NCI-H748 (cell line): ENCODE measurements around the gene GALNT15.

ENCODE experiments used
- DNase-seq: peaks from one replicate; lab custom pipeline; 2025; ENCODE audit not compliant: unreplicated experiment; lab: John Stamatoyannopoulos, UW

The GALNT15 gene

DNA sequence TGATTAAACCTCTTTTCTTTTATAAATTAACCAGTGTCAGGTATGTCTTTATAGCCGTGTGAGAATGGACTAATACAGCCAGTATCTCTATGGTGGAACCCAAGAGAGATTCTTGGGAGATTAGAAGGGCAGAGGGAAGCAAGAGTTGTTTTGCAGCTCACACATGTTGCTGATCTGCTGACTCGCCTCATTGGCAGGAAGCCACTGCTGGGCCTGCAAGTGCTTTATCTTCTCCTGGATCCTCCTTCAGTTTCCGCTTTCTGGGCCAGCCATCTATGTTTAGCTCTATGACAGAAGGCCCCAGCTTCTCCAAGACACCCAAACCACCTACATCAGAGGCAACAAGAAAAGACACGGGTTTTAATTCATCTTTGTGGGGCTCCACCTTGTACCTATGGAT, 23.4 kb upstream of the GALNT15 start:
- no peak for DNase-seq

DNA sequence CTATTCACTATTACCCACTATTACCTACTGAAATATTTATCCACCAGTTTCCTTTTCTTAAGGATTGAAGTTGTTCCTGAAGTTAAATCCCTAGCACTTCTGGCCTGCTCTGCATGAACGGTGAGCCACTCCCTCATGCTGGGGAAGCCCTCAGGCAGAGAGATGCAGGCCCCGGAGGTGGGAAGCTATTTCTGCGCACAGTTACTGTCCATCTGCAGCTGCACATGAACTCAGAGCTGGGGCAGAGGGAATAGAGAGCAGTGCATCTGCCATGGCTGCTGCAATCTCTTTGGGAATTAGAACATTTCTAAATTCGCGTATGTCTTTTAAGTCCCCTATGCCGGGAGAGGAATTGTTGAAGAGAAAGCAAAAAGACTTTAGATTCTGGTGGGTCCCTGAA, 6.3 kb upstream of the GALNT15 start:
- DNase-seq: no peak

- DNase-seq: no peak
Measured at GRCh38 chr3:16171009-16171408, 3.5 kb upstream of the GALNT15 start.

GRCh38 chr3:16171825-16172224, 2.7 kb upstream of the GALNT15 start:
- DNase-seq: no peak

GRCh38 chr3:16173283-16174025, 1.0 kb upstream of the GALNT15 start:
- DNase-seq: no peak

DNA sequence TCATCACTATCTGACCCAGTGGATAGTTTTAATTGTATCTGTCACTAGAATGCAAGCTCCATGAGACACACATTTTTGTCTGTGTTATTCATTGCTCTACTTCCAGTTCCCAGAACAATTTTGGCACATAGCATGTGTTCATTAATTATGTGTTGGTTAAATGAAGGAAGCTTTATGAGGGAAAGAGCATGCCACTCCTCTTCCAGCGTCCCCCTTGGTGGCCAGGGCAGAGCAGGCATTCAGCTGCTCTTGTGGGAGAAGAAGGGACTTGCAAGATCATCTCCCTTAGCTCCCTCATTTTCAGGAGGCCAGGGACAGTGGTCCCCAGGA, 489 bp upstream of the GALNT15 start:
- no peak for DNase-seq

GRCh38 chr3:16174976-16175901, 759 bp downstream of the GALNT15 start:
- no peak for DNase-seq

DNA sequence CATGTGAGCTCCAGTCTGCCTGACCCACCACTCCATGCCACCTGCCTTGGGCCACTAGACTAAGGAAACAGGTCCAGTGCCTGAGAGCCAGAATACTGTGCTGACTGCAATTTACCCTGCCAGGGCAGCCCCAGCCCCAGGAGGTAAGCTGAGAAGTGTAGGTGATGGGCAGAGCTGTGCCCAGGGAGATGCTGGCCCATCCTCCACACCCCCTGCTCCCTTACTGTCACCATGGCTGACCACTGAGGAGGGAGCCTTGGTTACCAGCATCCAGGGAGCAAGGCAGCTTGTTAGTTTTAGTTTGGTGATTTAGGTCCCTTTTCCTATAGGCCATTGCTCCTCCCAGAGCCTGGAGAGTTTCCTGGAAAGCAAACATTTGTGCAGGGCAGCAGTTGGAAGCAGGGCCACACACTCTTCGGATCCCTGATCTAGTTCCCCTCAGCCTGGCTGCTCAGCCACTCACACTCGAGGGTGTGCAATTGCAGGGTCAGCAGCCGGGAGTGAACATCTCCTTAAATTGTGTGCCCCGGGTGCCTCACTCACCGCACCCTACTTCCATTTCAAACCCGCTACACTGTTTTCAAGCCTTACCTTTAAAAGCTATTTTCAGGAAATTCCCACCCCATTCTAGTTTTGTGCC, 2.0 kb downstream of the GALNT15 start:
- DNase-seq: no peak

GRCh38 chr3:16177382-16177781, 2.9 kb downstream of the GALNT15 start:
- no peak for DNase-seq

DNA sequence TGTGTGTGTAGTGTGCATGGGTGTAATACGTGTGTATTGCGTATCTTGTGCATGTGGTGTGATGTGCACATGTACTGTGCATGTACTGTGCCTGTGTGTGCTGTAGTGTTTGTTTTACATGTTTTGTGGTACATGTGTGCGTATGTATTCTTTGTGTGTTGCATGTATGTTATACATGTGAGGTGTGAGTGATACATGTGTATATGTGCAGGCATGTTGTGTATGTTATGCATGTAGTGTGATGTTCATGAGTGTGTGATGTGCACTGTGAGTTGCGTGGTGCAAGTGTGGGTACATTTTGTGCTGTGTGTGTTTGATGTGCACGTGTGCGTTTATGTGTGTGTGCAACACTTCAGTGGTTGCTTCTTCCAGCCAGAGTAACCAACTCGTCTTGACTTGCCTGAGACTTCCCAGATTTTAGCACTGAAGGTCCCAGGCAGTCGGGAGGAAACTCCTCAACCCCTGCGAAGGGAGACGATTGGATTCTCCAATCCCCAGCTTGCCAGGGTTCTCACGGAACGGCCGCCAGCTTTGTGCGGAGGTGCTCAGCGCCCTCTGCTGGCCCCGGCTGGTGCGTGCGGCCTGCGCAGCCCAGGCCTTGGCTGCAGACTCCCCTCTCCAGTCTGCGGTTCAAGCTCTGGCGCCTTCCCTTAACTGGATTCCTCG, 3.6 kb downstream of the GALNT15 start:
- DNase-seq: no peak

- DNase-seq: no peak
Measured at GRCh38 chr3:16178628-16178988, 4.1 kb downstream of the GALNT15 start.

- no peak for DNase-seq
Measured at GRCh38 chr3:16179261-16179660, 4.8 kb downstream of the GALNT15 start.

DNA sequence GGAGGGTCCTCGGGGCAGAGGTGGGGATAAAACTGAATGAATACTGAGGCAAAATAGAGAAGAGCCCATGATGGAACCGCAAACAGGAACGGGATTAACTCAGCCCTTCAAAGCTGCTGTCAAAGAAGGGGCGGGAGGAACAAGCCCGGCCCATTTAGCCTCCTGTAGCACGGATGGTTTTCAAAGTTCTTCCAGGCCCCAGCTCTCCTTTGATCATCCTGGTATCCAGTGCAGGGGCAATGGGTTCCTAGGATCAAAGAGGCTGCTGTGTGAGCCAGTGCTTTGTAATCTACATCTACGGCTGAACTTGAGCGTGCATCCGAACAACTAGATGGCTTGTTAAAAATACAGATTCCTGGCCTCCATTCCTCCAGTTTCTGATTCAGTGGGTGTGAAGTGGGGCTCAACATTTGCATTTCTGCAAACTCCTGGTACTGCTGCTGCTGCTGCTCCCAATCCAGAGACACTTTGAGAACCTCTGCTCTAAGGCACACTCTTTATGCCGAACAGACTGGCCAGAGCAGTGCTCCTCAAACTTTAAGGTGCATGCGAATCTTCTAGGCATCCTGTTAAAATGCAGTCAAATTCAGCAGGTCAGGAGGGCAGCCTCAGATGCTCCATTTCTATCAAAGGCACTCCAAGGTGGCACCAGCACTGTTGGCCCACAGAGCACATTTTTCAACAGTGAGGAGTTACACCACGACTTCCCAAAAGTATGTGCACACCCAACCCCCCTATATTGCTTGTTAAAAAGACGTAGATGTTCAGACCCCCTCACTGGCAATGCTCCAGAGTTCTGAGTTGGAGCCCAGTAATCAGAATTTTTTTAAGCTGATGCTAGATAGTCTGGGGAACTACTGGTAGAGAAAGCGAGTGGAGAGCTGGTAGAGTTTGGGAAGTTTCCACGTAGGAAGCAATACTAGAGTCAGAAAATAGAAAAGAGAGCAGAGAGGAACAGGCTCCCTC, 5.6 kb downstream of the GALNT15 start:
- no peak for DNase-seq

DNA sequence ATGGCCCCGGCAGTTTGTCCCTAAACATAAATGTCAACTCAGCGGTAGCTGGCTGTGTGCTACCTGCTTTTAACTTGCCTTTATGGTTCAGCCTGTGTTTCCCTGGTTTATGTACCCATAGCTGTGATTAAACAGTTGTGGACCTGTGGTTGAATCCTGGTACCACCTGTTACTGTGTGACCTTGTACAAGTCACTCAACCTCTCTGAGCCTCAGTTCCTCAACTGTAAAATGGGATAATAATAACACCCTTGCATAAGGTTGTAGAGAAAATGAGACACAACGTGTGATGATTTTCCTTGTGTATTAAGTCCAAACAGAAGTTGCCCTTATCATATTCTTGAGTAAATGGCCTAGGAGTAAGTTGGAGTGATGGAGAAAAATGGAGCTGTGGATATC, 6.3 kb downstream of the GALNT15 start:
- no peak for DNase-seq

GRCh38 chr3:16181361-16181760, 6.9 kb downstream of the GALNT15 start:
- DNase-seq: no peak

GRCh38 chr3:16182183-16182582, 7.7 kb downstream of the GALNT15 start:
- DNase-seq: no peak

- DNase-seq: no peak
Measured at GRCh38 chr3:16182612-16183011, 8.1 kb downstream of the GALNT15 start.

GRCh38 chr3:16183082-16183481, 8.6 kb downstream of the GALNT15 start:
- DNase-seq: no peak

DNA sequence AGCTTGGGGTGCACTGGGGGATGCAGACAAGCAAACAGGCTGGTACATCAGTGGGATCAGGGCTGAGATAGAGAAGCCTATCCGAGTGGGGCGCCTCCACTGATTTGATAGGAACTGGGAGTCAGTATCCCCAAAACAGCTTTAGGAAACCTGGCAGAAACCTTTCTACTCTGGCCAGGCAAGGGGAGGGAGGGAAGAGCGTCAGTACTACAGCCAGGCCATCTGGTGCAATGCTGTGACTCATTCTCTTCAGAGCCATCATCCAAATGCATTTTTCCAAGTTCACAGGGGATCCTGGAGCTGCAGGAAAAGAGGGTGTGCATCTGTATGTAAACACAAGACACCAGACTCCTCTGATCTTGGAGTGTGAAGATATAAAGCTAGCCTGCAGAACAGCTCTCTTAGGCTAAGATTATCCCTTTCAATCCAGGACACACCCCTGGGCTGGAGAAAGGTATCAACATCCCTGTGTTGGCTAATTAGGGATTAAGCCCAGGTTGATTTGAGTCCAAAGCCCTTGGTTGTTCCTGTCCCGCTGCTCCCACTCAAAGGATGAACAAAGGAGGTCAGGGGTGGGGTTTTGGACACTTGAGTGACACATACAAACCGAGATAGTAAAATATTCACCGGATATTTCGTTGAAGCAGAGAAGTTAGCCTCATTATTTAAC, 9.3 kb downstream of the GALNT15 start:
- DNase-seq: no peak

GRCh38 chr3:16186086-16186485, 11.6 kb downstream of the GALNT15 start:
- DNase-seq: no peak
